Measurements from ENCODE around the gene PTBP3.
A peak's percentile ranks its signal among the peaks of the same experiment; 100 is the strongest.
"Not testable (repeated sequence)": the region's sequence is repeated elsewhere in the genome, so short reads cannot be mapped to it uniquely, and the experiment has no call there.

PTBP3 gene

DNA sequence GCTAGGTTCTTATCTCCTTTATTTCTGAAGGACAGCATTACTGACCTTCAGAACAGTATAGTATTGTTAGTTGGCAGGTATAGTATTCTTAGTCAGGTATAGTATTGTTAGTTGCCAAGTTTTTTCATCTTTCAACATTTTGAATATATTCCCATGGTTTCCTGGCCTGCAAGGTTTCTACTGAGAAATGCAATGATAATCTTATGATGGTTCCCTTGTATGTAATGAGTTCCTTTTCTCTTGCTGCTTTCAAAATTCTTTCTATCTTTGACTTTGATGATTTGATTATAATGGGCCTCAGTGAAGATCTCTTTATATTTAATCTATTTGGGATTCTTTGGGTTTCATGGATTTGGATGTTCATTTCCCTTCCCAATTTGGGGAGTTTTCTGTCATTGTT lies 34.0 kb upstream of the PTBP3 start:
- Histone ChIP-seq H3K9ac (no peak overlapping the region), H3K9me3 (ENCODE audit: control insufficient read depth, low read length) (no peaks in the 10 kb centered on the region), H3K27ac (no peak overlapping the region), H3K4me3 (ENCODE audit: low read depth, low read length) (no peak overlapping the region), H3K4me1 (no peaks in the 10 kb centered on the region), H3K27me3 (ENCODE audit: control insufficient read depth, insufficient read depth, low read length) (no peaks in the 10 kb centered on the region), H3K36me3 (ENCODE audit: control insufficient read depth, insufficient read depth, low read length) (peaks cover 3% of the 10 kb centered on the region), H2AFZ (no peak overlapping the region), H3K4me2 (ENCODE audit: low read length) (no peak overlapping the region), H3K79me2 (no peaks in the 10 kb centered on the region)
- TF ChIP-seq, protein P1, sequence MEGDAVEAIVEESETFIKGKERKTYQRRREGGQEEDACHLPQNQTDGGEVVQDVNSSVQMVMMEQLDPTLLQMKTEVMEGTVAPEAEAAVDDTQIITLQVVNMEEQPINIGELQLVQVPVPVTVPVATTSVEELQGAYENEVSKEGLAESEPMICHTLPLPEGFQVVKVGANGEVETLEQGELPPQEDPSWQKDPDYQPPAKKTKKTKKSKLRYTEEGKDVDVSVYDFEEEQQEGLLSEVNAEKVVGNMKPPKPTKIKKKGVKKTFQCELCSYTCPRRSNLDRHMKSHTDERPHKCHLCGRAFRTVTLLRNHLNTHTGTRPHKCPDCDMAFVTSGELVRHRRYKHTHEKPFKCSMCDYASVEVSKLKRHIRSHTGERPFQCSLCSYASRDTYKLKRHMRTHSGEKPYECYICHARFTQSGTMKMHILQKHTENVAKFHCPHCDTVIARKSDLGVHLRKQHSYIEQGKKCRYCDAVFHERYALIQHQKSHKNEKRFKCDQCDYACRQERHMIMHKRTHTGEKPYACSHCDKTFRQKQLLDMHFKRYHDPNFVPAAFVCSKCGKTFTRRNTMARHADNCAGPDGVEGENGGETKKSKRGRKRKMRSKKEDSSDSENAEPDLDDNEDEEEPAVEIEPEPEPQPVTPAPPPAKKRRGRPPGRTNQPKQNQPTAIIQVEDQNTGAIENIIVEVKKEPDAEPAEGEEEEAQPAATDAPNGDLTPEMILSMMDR (IDR thresholded peaks at IDR 0.05), result no peak

DNA sequence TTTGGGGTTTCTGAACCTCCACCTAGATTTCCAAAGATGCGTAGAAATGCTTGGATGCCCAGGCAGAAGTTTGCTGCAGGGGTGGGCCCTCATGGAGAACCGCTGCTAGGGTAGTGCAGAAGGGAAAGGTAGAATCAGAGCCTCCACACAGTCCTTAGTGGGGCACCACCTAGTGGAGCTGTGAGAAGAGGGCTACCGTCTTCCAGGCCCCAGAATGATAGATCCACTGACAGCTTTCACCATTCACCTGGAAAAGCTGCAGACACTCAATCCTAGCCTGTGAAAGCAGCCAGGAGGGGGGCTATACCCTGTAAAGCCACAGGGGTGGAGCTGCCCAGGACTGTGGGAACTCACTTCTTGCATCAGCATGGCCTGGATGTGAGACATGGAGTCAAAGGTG lies 33.2 kb upstream of the PTBP3 start:
- TF ChIP-seq, protein P1 (IDR thresholded peaks at IDR 0.05), result no peak
- H3K9me3 ChIP-seq (ENCODE audit: control insufficient read depth, low read length), result no peaks in the 10 kb centered on the region

DNA sequence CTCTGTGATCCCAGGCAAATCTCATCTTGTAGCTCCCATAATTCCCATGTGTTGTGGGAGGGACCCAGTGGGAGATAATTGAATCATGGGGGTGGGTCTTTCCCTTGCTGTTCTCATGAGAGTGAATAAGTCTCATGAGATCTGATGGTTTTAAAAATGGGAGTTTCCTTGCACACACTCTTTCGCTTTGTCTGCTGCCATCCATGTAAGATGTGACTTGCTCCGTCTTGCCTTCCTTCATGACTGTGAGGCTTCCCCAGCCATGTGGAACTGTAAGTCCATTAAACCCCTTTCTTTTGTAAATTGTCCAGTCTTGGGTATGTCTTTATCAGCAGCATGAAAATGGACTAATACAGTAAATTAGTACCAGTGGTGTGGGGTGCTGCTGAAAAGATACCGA lies 31.8 kb upstream of the PTBP3 start:
- not testable (repeated sequence) for H3K9me3 ChIP-seq (ENCODE audit: control insufficient read depth, low read length); H3K4me1 ChIP-seq; H3K4me2 ChIP-seq (ENCODE audit: low read length); H3K4me3 ChIP-seq (ENCODE audit: low read depth, low read length); H2AFZ ChIP-seq; H3K79me2 ChIP-seq; H3K36me3 ChIP-seq (ENCODE audit: control insufficient read depth, insufficient read depth, low read length); H3K9ac ChIP-seq; H3K27ac ChIP-seq; H3K27me3 ChIP-seq (ENCODE audit: control insufficient read depth, insufficient read depth, low read length)

More for the DNA sequence above, 33.2 kb upstream of the PTBP3 start:
- H3K4me2 ChIP-seq (ENCODE audit: low read length), result no peak overlapping the region
- no peak overlapping the region for H3K27ac ChIP-seq
- H3K36me3 ChIP-seq (ENCODE audit: control insufficient read depth, insufficient read depth, low read length), result peaks cover 3% of the 10 kb centered on the region
- H3K9ac ChIP-seq, result no peak overlapping the region
- H3K4me3 ChIP-seq (ENCODE audit: low read depth, low read length), result no peak overlapping the region
- H3K27me3 ChIP-seq (ENCODE audit: control insufficient read depth, insufficient read depth, low read length), result no peaks in the 10 kb centered on the region
- no peaks in the 10 kb centered on the region for H3K4me1 ChIP-seq
- H3K79me2 ChIP-seq, result no peaks in the 10 kb centered on the region
- H2AFZ ChIP-seq, result no peak overlapping the region

DNA sequence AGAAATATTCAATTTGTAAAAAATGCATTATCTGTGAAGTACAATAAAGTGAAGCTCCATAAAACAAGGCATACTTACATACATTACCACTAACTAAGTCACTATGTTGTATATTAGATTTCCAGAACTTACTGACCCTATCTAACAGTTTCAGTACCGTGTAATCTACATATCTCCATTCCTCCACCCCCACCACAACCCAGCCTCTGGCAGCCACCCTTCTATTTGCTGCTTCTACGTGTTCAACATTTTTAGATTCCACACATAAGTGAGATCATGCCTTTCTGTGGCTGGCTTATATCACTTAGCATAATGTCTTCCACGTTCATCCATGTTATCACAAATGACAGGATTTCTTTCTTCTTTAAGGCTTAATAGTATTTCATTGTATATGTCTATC lies 31.3 kb upstream of the PTBP3 start:
- Histone ChIP-seq H3K4me1 (no peaks in the 10 kb centered on the region), H2AFZ (no peak overlapping the region), H3K36me3 (ENCODE audit: control insufficient read depth, insufficient read depth, low read length) (peaks cover 3% of the 10 kb centered on the region), H3K79me2 (no peaks in the 10 kb centered on the region), H3K9ac (no peak overlapping the region), H3K4me2 (ENCODE audit: low read length) (no peak overlapping the region), H3K9me3 (ENCODE audit: control insufficient read depth, low read length) (no peaks in the 10 kb centered on the region), H3K4me3 (ENCODE audit: low read depth, low read length) (no peak overlapping the region), H3K27me3 (ENCODE audit: control insufficient read depth, insufficient read depth, low read length) (no peaks in the 10 kb centered on the region), H3K27ac (no peak overlapping the region)
- TF ChIP-seq, protein P1 (IDR thresholded peaks at IDR 0.05), result no peak

DNA sequence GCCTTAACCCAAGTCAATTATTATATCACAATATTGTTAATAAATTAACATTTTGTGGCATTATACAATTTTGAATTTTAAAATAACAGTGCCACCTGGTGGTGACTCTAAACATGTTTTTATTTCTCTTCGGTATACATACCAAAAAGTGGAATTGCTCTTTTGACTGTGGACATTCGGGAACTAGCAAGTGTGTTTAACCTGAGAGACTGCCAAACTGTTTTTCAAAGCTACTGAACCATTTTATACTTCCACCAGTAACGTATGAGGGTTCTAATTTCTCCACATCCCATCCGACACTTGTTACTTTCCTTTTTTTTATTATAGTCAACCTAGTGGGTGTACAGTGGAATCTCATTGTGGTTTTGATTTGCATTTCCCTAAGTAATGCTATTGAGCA lies 28.2 kb upstream of the PTBP3 start:
- Histone ChIP-seq H3K27me3 (ENCODE audit: control insufficient read depth, insufficient read depth, low read length) (no peaks in the 10 kb centered on the region), H3K4me3 (ENCODE audit: low read depth, low read length) (no peak overlapping the region), H3K4me1 (no peaks in the 10 kb centered on the region), H3K9ac (no peak overlapping the region), H3K4me2 (ENCODE audit: low read length) (no peak overlapping the region), H3K9me3 (ENCODE audit: control insufficient read depth, low read length) (no peaks in the 10 kb centered on the region), H3K79me2 (no peaks in the 10 kb centered on the region), H3K36me3 (ENCODE audit: control insufficient read depth, insufficient read depth, low read length) (no peaks in the 10 kb centered on the region), H2AFZ (peak overlapping the region; percentile 42), H3K27ac (no peak overlapping the region)
- TF ChIP-seq, protein P1 (IDR thresholded peaks at IDR 0.05), result peak; percentile 54
